ENCODE data around the gene RNF128. TPM values are rescaled to one million over a fixed set of nuclear protein-coding genes. Genes with fewer than 3 reads are reported as not detected.

RNF128 gene
- polyA plus RNA-seq, 1 experiment: 3.9 TPM

DNA sequence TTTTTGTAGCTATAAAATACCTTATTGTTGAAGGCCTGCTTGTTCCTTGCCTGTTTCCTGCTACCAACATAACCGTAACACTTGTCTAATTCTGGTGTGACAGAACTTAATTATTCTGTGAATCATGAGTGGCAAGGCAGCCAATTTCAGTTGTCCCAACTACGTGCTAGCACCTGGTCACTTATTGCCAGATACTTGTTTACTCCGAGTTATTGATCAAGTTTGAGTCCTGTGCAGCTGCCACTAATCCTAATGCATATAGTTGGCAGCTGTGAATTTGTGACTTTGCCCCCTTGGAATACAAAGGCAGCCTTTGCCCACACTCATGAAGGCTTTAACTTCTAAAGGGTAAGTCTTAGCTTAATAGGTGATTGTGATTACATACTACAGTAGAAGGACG lies 7.8 kb upstream of the RNF128 start:
- Histone ChIP-seq H3K27me3 (ENCODE audit: control insufficient read depth, insufficient read depth, low read length) (no peaks in the 10 kb centered on the region), H3K27ac (ENCODE audit: low read depth, low read length) (no peak overlapping the region), H3K4me3 (ENCODE audit: low read depth, low read length) (no peak overlapping the region), H3K9me3 (ENCODE audit: control insufficient read depth, insufficient read depth, low read length) (no peaks in the 10 kb centered on the region)
- ChIA-PET CTCF (interaction anchor here (0.7 kb wide), 1 partner anchor 177 kb away, joined by 4 read pairs; no protein-coding TSS in a partner anchor), POLR2A (no interaction called here)
- TF ChIP-seq, protein P1, sequence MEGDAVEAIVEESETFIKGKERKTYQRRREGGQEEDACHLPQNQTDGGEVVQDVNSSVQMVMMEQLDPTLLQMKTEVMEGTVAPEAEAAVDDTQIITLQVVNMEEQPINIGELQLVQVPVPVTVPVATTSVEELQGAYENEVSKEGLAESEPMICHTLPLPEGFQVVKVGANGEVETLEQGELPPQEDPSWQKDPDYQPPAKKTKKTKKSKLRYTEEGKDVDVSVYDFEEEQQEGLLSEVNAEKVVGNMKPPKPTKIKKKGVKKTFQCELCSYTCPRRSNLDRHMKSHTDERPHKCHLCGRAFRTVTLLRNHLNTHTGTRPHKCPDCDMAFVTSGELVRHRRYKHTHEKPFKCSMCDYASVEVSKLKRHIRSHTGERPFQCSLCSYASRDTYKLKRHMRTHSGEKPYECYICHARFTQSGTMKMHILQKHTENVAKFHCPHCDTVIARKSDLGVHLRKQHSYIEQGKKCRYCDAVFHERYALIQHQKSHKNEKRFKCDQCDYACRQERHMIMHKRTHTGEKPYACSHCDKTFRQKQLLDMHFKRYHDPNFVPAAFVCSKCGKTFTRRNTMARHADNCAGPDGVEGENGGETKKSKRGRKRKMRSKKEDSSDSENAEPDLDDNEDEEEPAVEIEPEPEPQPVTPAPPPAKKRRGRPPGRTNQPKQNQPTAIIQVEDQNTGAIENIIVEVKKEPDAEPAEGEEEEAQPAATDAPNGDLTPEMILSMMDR (IDR thresholded peaks at IDR 0.05; ENCODE audit: low read depth, low read length): no peak
- DNase-seq (ENCODE audit: low read depth, low spot score): no peak

DNA sequence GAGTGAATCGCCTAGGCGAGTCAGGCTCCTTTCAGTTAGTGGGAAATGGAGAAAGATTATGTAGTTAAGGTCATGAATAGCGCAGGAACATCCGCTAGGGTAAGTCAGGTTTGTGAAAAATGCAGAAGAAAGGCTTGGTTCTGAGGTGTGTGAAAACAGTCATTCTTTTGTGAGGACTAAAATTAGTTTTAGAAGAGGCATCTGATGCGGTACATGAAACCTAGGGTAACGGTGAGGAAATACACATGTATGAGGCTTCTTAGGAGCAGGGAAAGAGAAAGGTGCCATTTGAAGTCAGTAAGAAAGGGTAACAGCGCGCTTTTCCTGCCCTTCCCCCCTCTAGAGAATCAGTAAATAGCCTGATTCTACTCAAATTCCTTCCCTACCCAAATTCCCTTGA lies 570 bp upstream of the RNF128 start:
- Histone ChIP-seq H3K27me3 (ENCODE audit: control insufficient read depth, insufficient read depth, low read length) (no peaks in the 10 kb centered on the region), H3K27ac (ENCODE audit: low read depth, low read length) (no peak overlapping the region), H3K9me3 (ENCODE audit: control insufficient read depth, insufficient read depth, low read length) (no peaks in the 10 kb centered on the region), H3K4me3 (ENCODE audit: low read depth, low read length) (peak overlapping the region; percentile 72)
- TF ChIP-seq, protein P1 (IDR thresholded peaks at IDR 0.05; ENCODE audit: low read depth, low read length): 0 out of 2 replicates have a peak, but pooled peaks have one; percentile 1
- ChIA-PET POLR2A (no interaction called here), CTCF (no interaction called here)
- no peak for DNase-seq (ENCODE audit: low read depth, low spot score)

DNA sequence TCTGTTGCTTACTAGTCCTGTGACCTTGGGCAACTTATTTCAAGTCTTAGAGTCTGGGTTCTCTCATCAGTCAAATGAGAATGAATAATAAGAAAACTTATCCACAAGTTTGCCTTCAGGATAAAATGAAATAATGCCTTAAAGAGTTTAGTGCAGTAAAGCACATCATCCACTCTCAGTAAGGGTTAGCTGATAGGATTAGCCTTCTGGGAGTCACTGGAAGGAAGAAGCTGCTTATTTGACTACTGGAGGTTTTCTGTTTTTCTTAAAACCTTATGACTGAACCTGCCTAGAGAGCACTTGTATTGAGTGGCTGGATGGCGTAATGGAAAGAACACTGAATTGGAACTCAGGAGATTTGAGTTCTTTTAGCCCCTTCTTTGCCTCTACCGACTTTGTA lies 1.8 kb downstream of the RNF128 start:
- TF ChIP-seq, protein P1 (IDR thresholded peaks at IDR 0.05; ENCODE audit: low read depth, low read length): no peak
- Histone ChIP-seq H3K27me3 (ENCODE audit: control insufficient read depth, insufficient read depth, low read length) (no peaks in the 10 kb centered on the region), H3K9me3 (ENCODE audit: control insufficient read depth, insufficient read depth, low read length) (no peaks in the 10 kb centered on the region), H3K27ac (ENCODE audit: low read depth, low read length) (no peak overlapping the region), H3K4me3 (ENCODE audit: low read depth, low read length) (no peak overlapping the region)
- DNase-seq (ENCODE audit: low read depth, low spot score): no peak
- POLR2A ChIA-PET: no interaction called here
- CTCF ChIA-PET: no interaction called here

DNA sequence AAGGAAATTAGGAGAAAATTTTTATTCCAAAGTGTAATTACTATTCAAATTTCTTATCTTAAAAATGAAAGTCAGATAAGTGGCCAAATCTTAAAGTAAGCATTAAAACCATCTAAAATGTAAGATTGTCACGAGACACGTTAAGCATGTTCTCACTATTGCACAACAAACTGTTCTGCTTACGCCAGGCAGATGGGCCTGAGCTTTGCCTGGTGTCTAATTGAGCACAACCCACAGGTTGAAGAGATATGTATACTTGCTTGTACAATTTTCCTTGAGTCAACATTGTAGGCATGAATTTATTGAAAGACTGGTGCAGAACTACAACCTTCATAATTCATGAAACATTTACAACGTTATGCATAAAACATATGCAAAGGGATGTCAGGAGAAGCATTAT lies 3.9 kb downstream of the RNF128 start:
- TF ChIP-seq, protein P1 (IDR thresholded peaks at IDR 0.05; ENCODE audit: low read depth, low read length): no peak
- Histone ChIP-seq H3K27ac (ENCODE audit: low read depth, low read length) (no peak overlapping the region), H3K9me3 (ENCODE audit: control insufficient read depth, insufficient read depth, low read length) (no peaks in the 10 kb centered on the region), H3K27me3 (ENCODE audit: control insufficient read depth, insufficient read depth, low read length) (no peaks in the 10 kb centered on the region), H3K4me3 (ENCODE audit: low read depth, low read length) (no peak overlapping the region)
- ChIA-PET CTCF (no interaction called here), POLR2A (no interaction called here)
- no peak for DNase-seq (ENCODE audit: low read depth, low spot score)

DNA sequence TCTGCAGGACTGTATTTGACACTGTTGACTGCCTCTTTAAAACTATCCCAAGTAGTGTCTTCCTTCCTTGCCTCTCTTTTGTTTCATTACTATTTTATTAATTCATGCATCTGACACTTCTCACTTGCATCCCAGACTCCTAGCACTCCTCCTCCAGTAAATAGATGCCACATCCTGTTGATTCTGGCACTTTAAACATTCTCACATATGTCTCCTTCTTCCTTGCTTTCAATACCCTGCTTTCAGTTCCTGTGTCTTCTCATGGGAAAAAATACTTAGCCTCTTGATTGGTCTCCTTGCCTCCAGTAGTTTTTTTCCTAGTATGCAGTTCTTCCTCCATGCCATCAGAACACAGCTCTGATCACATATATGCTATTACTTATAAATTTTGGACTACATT lies 5.1 kb downstream of the RNF128 start:
- Histone ChIP-seq H3K4me3 (ENCODE audit: low read depth, low read length) (no peak overlapping the region), H3K9me3 (ENCODE audit: control insufficient read depth, insufficient read depth, low read length) (no peaks in the 10 kb centered on the region), H3K27me3 (ENCODE audit: control insufficient read depth, insufficient read depth, low read length) (no peaks in the 10 kb centered on the region), H3K27ac (ENCODE audit: low read depth, low read length) (no peak overlapping the region)
- DNase-seq (ENCODE audit: low read depth, low spot score): no peak
- POLR2A ChIA-PET: no interaction called here
- CTCF ChIA-PET: no interaction called here
- TF ChIP-seq, protein P1 (IDR thresholded peaks at IDR 0.05; ENCODE audit: low read depth, low read length): no peak
